NCI-H2227 (cell line): Measurements from ENCODE around the gene RBP5.
A peak's percentile ranks its signal among the peaks of the same experiment; 100 is the strongest.

Experiments used
- DNase-seq: peaks from one replicate; lab custom pipeline; 2025; ENCODE audit not compliant: unreplicated experiment; lab: John Stamatoyannopoulos, UW

The RBP5 gene

GRCh38 chr12:7146228-7146627, 17.5 kb upstream of the RBP5 start:
- DNase-seq: no peak

- DNase-seq: no peak
Observed at GRCh38 chr12:7145671-7146070, 17.0 kb upstream of the RBP5 start.

GRCh38 chr12:7144414-7145120, 15.9 kb upstream of the RBP5 start:
- DNase-seq: peak; percentile 16

GRCh38 chr12:7143564-7143963, 14.9 kb upstream of the RBP5 start:
- DNase-seq: no peak

GRCh38 chr12:7142809-7143465, 14.2 kb upstream of the RBP5 start:
- no peak for DNase-seq

GRCh38 chr12:7142056-7142644, 13.5 kb upstream of the RBP5 start:
- DNase-seq: peak; percentile 61

- no peak for DNase-seq
Observed at GRCh38 chr12:7141351-7142005, 12.8 kb upstream of the RBP5 start.

- no peak for DNase-seq
Observed at GRCh38 chr12:7139200-7139599, 10.5 kb upstream of the RBP5 start.

GRCh38 chr12:7137908-7138307, 9.2 kb upstream of the RBP5 start:
- DNase-seq: no peak

- no peak for DNase-seq
Observed at GRCh38 chr12:7136676-7137075, 8.0 kb upstream of the RBP5 start.

- no peak for DNase-seq
Observed at GRCh38 chr12:7136071-7136470, 7.4 kb upstream of the RBP5 start.

GRCh38 chr12:7134396-7135166, 5.9 kb upstream of the RBP5 start:
- no peak for DNase-seq

- no peak for DNase-seq
Observed at GRCh38 chr12:7131502-7131866, 2.8 kb upstream of the RBP5 start.

- DNase-seq: peak; percentile 56
Observed at GRCh38 chr12:7130701-7131501, 2.2 kb upstream of the RBP5 start.

- DNase-seq: peak; percentile 80
Observed at GRCh38 chr12:7129872-7130691, 1.4 kb upstream of the RBP5 start, which contains the start of gene CLSTN3. TSS of gene CLSTN3 (plus strand) at chr12:7130371. CDS start at chr12:7130649, 278 bp downstream.

GRCh38 chr12:7129287-7129871, 690 bp upstream of the RBP5 start:
- DNase-seq: no peak

GRCh38 chr12:7127916-7128626, 618 bp downstream of the RBP5 start:
- DNase-seq: no peak

- DNase-seq: no peak
Observed at GRCh38 chr12:7125632-7126227, 3.0 kb downstream of the RBP5 start.
